GM18498 (cell line): ENCODE data around the gene XPO4.
"Not testable (repeated sequence)": the region's sequence is repeated elsewhere in the genome, so short reads cannot be mapped to it uniquely, and the experiment has no call there.

Experiments
- ATAC-seq: cut with Tn5 transposase; IDR thresholded peaks from one replicate; pipeline ENCODE4 v1.9.1; 2021; ENCODE audit warnings: mild to moderate bottlenecking, moderate library complexity; ENCODE audit not compliant: unreplicated experiment

XPO4 gene

GRCh38 chr13:20902438-20903163, at the start of gene XPO4:
Gene XPO4 (minus strand): TSS chr13:20902746. CDS start chr13:20902738, 8 bp downstream.
- peak; percentile 93 for ATAC-seq

- ATAC-seq = not testable (repeated sequence)
Observed at GRCh38 chr13:20948001-20948400, 45.5 kb upstream of the XPO4 start.

- no peak for ATAC-seq
Observed at GRCh38 chr13:20945952-20946383, 43.4 kb upstream of the XPO4 start.

GRCh38 chr13:20942938-20943559, 40.5 kb upstream of the XPO4 start:
- no peak for ATAC-seq

GRCh38 chr13:20940511-20940910, 38.0 kb upstream of the XPO4 start:
- not testable (repeated sequence) for ATAC-seq

GRCh38 chr13:20940083-20940482, 37.5 kb upstream of the XPO4 start:
- no peak for ATAC-seq

- ATAC-seq = no peak
Observed at GRCh38 chr13:20939662-20940061, 37.1 kb upstream of the XPO4 start.

GRCh38 chr13:20938302-20938701, 35.8 kb upstream of the XPO4 start:
- ATAC-seq = no peak

GRCh38 chr13:20927596-20928257, 25.2 kb upstream of the XPO4 start:
- no peak for ATAC-seq

- not testable (repeated sequence) for ATAC-seq
Observed at GRCh38 chr13:20925395-20925790, 22.8 kb upstream of the XPO4 start.

GRCh38 chr13:20924758-20925394, 22.3 kb upstream of the XPO4 start:
- no peak for ATAC-seq

GRCh38 chr13:20923272-20923671, 20.7 kb upstream of the XPO4 start:
- no peak for ATAC-seq

GRCh38 chr13:20921572-20921971, 19.0 kb upstream of the XPO4 start:
- ATAC-seq = no peak

GRCh38 chr13:20915676-20916075, 13.1 kb upstream of the XPO4 start:
- ATAC-seq = not testable (repeated sequence)

- no peak for ATAC-seq
Observed at GRCh38 chr13:20911037-20911436, 8.5 kb upstream of the XPO4 start.

GRCh38 chr13:20908714-20909497, 6.4 kb upstream of the XPO4 start:
- no peak for ATAC-seq

GRCh38 chr13:20904908-20905307, 2.4 kb upstream of the XPO4 start:
- no peak for ATAC-seq

- ATAC-seq = no peak
Observed at GRCh38 chr13:20903164-20903475, 574 bp upstream of the XPO4 start.

GRCh38 chr13:20901668-20902437, 693 bp downstream of the XPO4 start:
- peak; percentile 38 for ATAC-seq

- no peak for ATAC-seq
Observed at GRCh38 chr13:20894245-20894644, 8.3 kb downstream of the XPO4 start.
